AG10803 (cell line): ENCODE measurements around the gene KIAA1191.

Source experiments
- DNase-seq: peaks from one replicate; pipeline ENCODE4 v3.0.0; 2010; ENCODE audit warnings: low read depth
- H3K4me3 ChIP-seq: 2 replicates; pipeline ENCODE4 v1.5.1; 2011; ENCODE audit warnings: mild to moderate bottlenecking, low read length, control low read depth
- TF ChIP-seq, protein P1 (sequence below): conservative IDR thresholded peaks from 2 replicates; pipeline ENCODE4 v1.5.1; 2011; ENCODE audit warnings: mild to moderate bottlenecking, low read length, control low read depth, inconsistent platforms

The KIAA1191 gene

GRCh38 chr5:176406436-176407052, 45.0 kb upstream of the KIAA1191 start:
- no peak overlapping the region for H3K4me3 ChIP-seq
- TF ChIP-seq, protein P1, sequence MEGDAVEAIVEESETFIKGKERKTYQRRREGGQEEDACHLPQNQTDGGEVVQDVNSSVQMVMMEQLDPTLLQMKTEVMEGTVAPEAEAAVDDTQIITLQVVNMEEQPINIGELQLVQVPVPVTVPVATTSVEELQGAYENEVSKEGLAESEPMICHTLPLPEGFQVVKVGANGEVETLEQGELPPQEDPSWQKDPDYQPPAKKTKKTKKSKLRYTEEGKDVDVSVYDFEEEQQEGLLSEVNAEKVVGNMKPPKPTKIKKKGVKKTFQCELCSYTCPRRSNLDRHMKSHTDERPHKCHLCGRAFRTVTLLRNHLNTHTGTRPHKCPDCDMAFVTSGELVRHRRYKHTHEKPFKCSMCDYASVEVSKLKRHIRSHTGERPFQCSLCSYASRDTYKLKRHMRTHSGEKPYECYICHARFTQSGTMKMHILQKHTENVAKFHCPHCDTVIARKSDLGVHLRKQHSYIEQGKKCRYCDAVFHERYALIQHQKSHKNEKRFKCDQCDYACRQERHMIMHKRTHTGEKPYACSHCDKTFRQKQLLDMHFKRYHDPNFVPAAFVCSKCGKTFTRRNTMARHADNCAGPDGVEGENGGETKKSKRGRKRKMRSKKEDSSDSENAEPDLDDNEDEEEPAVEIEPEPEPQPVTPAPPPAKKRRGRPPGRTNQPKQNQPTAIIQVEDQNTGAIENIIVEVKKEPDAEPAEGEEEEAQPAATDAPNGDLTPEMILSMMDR, result no peak
- no peak for DNase-seq

DNA sequence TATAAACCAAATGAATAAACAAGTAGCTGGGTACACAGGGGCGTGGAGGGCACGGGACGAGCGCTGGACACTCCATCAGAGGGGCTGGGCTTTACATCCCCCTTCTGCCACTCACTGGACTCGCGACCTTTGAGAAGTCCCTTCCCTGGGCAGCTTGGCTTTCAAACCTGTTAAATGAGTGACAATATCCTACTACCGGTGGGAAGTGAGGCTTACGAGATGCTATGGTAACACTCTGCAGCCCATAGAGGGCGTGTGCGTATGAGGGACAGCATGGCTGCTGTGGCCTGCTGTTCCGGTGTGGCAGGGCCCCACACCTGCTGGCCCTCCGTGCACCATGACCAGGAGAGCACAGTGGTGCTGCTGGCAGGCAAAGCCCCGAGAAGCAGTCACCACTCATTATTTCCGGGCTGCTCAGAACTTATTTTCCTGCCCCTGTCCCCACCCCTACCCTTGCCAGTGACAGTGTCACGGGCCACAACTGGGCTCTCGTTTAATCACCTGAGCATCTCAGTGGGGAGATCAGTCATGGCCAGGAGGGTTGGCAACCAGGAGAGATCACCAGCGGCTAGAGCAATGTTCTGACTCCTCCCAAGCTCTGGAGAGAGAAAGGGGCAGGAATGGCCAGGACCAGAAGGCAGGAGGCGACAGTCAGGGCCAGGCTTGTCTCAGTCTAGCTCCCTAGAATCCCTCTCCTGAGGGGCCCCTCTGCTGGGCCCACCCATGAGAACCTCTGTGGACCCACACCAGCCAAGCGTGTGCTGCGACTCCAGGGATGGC, 44.3 kb upstream of the KIAA1191 start:
- DNase-seq, result no peak
- no peak overlapping the region for H3K4me3 ChIP-seq
- TF ChIP-seq, protein P1, result no peak

GRCh38 chr5:176401281-176402205, 40.0 kb upstream of the KIAA1191 start:
- no peak overlapping the region for H3K4me3 ChIP-seq
- DNase-seq, result no peak
- TF ChIP-seq, protein P1, result no peak

- TF ChIP-seq, protein P1, result no peak
- no peak for DNase-seq
- H3K4me3 ChIP-seq, result no peak overlapping the region
Measured at GRCh38 chr5:176400382-176401156, 39.0 kb upstream of the KIAA1191 start.

- DNase-seq, result no peak
- TF ChIP-seq, protein P1, result no peak
- no peak overlapping the region for H3K4me3 ChIP-seq
Measured at GRCh38 chr5:176397736-176398420, 36.3 kb upstream of the KIAA1191 start.

- DNase-seq, result no peak
- TF ChIP-seq, protein P1, result no peak
Measured at GRCh38 chr5:176396330-176396729, 34.8 kb upstream of the KIAA1191 start.

More at GRCh38 chr5:176396330-176396729, 34.8 kb upstream of the KIAA1191 start:
- no peak overlapping the region for H3K4me3 ChIP-seq
